H9 (cell line): ENCODE results near the gene ANKRD34A. TPM values are rescaled to one million over a fixed set of nuclear protein-coding genes. Genes with fewer than 3 reads are reported as not detected.

Experiments
- DNase-seq: peaks from one replicate; pipeline ENCODE4 v3.0.0-alpha.2; 2017
- H2AFZ ChIP-seq: one replicate; pipeline ENCODE4 v1.6.1; 2013; ENCODE audit warnings: mild to moderate bottlenecking, low read length, control low read depth, moderate library complexity
- H2AK5ac ChIP-seq: 2 replicates; pipeline ENCODE4 v1.6.1; 2013; ENCODE audit warnings: low read length, control low read depth, mixed read lengths; ENCODE audit not compliant: insufficient read length
- H2BK120ac ChIP-seq: one replicate; pipeline ENCODE4 v1.6.1; 2013; ENCODE audit warnings: low read depth, mild to moderate bottlenecking, low read length, control low read depth, inconsistent platforms; ENCODE audit not compliant: poor library complexity, severe bottlenecking
- H2BK12ac ChIP-seq: 2 replicates; pipeline ENCODE4 v1.6.1; 2013; ENCODE audit warnings: low read length, control low read depth, mixed read lengths, low read depth; ENCODE audit not compliant: insufficient read length
- H2BK15ac ChIP-seq: 2 replicates; pipeline ENCODE4 v1.6.1; 2013; ENCODE audit warnings: low read depth, low read length, control low read depth
- H2BK20ac ChIP-seq: one replicate; pipeline ENCODE4 v1.6.1; 2013; ENCODE audit warnings: low read depth, mild to moderate bottlenecking, low read length, control low read depth, inconsistent platforms; ENCODE audit not compliant: poor library complexity, severe bottlenecking
- H2BK5ac ChIP-seq: 2 replicates; pipeline ENCODE4 v1.6.1; 2013; ENCODE audit warnings: low read length, control low read depth, mixed read lengths; ENCODE audit not compliant: insufficient read length
- H3K14ac ChIP-seq: 2 replicates; pipeline ENCODE4 v1.6.1; 2013; ENCODE audit warnings: low read length, control low read depth; ENCODE audit not compliant: insufficient read depth
- H3K18ac ChIP-seq: 2 replicates; pipeline ENCODE4 v1.6.1; 2013; ENCODE audit warnings: low read depth, mild to moderate bottlenecking, mixed read lengths, low read length, control low read depth; ENCODE audit not compliant: insufficient read length
- H3K23ac ChIP-seq: 2 replicates; pipeline ENCODE4 v1.6.1; 2013; ENCODE audit warnings: low read length, control low read depth, mixed read lengths, low read depth; ENCODE audit not compliant: insufficient read length
- H3K23me2 ChIP-seq: 2 replicates; pipeline ENCODE4 v1.6.1; 2013; ENCODE audit warnings: low read depth, mild to moderate bottlenecking, mixed read lengths, low read length, control low read depth; ENCODE audit not compliant: insufficient read length, poor library complexity, severe bottlenecking
- H3K27ac ChIP-seq: 2 replicates; pipeline ENCODE4 v1.5.1; 2013; ENCODE audit warnings: low read length, control low read depth, mixed read lengths, low read depth; ENCODE audit not compliant: insufficient read length
- H3K27me3 ChIP-seq: 2 replicates; pipeline ENCODE4 v1.6.1; 2013; ENCODE audit warnings: low read length, control low read depth, inconsistent platforms; ENCODE audit not compliant: insufficient read depth
- H3K4ac ChIP-seq: 2 replicates; pipeline ENCODE4 v1.6.1; 2013; ENCODE audit warnings: low read depth, mild to moderate bottlenecking, control low read depth, inconsistent platforms, low read length, moderate library complexity
- H3K4me1 ChIP-seq: 2 replicates; pipeline ENCODE4 v1.6.1; 2013; ENCODE audit warnings: low read length, control low read depth, inconsistent platforms; ENCODE audit not compliant: insufficient read depth
- H3K4me2 ChIP-seq: 2 replicates; pipeline ENCODE4 v1.6.1; 2013; ENCODE audit warnings: low read length, control low read depth, mixed read lengths; ENCODE audit not compliant: insufficient read length, insufficient read depth
- H3K56ac ChIP-seq: 2 replicates; pipeline ENCODE4 v1.6.1; 2013; ENCODE audit warnings: low read depth, mild to moderate bottlenecking, mixed read lengths, low read length, control low read depth; ENCODE audit not compliant: insufficient read length
- H3K79me1 ChIP-seq: 2 replicates; pipeline ENCODE4 v1.6.1; 2013; ENCODE audit warnings: low read depth, mild to moderate bottlenecking, moderate library complexity, low read length, control low read depth, inconsistent platforms; ENCODE audit not compliant: insufficient read depth, poor library complexity, severe bottlenecking
- H3K79me2 ChIP-seq: 2 replicates; pipeline ENCODE4 v1.6.1; 2013; ENCODE audit warnings: low read length, control low read depth, inconsistent platforms; ENCODE audit not compliant: insufficient read depth
- H3K9ac ChIP-seq: 2 replicates; pipeline ENCODE4 v1.6.1; 2013; ENCODE audit warnings: low read length, control low read depth, mixed read lengths; ENCODE audit not compliant: insufficient read length; ENCODE audit errors: extremely low read depth
- H3K9me3 ChIP-seq: one replicate; pipeline ENCODE4 v1.6.1; 2013; ENCODE audit warnings: low read depth, low read length, inconsistent platforms; ENCODE audit not compliant: control insufficient read depth
- H3T11ph ChIP-seq: one replicate; pipeline ENCODE4 v1.6.1; 2013; ENCODE audit warnings: mild to moderate bottlenecking, low read length, control low read depth, inconsistent platforms
- H4K20me1 ChIP-seq: one replicate; pipeline ENCODE4 v1.6.1; 2013; ENCODE audit not compliant: control insufficient read depth, insufficient read length, insufficient read depth
- H4K5ac ChIP-seq: 2 replicates; pipeline ENCODE4 v1.6.1; 2013; ENCODE audit warnings: low read depth, mild to moderate bottlenecking, mixed read lengths, low read length, control low read depth; ENCODE audit not compliant: insufficient read length
- H4K8ac ChIP-seq: replicated peaks from 2 replicates; pipeline ENCODE4 v1.6.1; 2013; ENCODE audit warnings: low read length, control low read depth, mixed read lengths, low read depth; ENCODE audit not compliant: insufficient read length
- H4K91ac ChIP-seq: 2 replicates; pipeline ENCODE4 v1.6.1; 2013; ENCODE audit warnings: low read depth, mild to moderate bottlenecking, moderate library complexity, mixed read lengths, low read length, control low read depth; ENCODE audit not compliant: insufficient read length
- H3K27ac Mint-ChIP-seq, 3 experiments: 2 replicates in 2 of 3; 3 replicates in 1 of 3; pipeline ENCODE4 v1.8.0; 2020 to 2021; ENCODE audit warnings: mixed read lengths in 3 of 3, mild to moderate bottlenecking in 1 of 3, moderate library complexity in 1 of 3
- H3K27me3 Mint-ChIP-seq: 2 replicates; pipeline ENCODE4 v1.8.0; 2021; ENCODE audit warnings: low read depth, mild to moderate bottlenecking, moderate library complexity, mixed read lengths
- H3K36me3 Mint-ChIP-seq, 3 experiments: 2 replicates in 2 of 3; 3 replicates in 1 of 3; pipeline ENCODE4 v1.8.0; 2020 to 2021; ENCODE audit warnings: low read depth in 3 of 3, mixed read lengths in 3 of 3; ENCODE audit not compliant: insufficient read depth in 1 of 3
- H3K4me1 Mint-ChIP-seq, 2 experiments: 2 replicates each; pipeline ENCODE4 v1.8.0; 2020; ENCODE audit warnings: mixed read lengths in 2 of 2
- H3K4me3 Mint-ChIP-seq, 2 experiments: 2 replicates in 1 of 2; 3 replicates in 1 of 2; pipeline ENCODE4 v1.8.0; 2020 to 2021; ENCODE audit warnings: mild to moderate bottlenecking in 2 of 2, mixed read lengths in 2 of 2, moderate library complexity in 1 of 2
- H3K9me3 Mint-ChIP-seq, 2 experiments: 2 replicates in 1 of 2; 3 replicates in 1 of 2; pipeline ENCODE4 v1.8.0; 2020; ENCODE audit warnings: mild to moderate bottlenecking in 2 of 2, mixed read lengths in 2 of 2, moderate library complexity in 1 of 2
- CTCF ChIP-seq: fragments of 200-600 bp; sonication (generic); conservative IDR thresholded peaks from 3 replicates; pipeline ENCODE4 v1.8.0; 2021; ENCODE audit warnings: antibody characterized with exemption, mild to moderate bottlenecking
- WGBS: extraction: QIAGEN DNeasy Blood & Tissue Kit; methylation state at CpG from one replicate; pipeline ENCODE4 v1.1.7; 2013; ENCODE audit warnings: missing lambda C conversion rate, low lambda C conversion rate, mixed read lengths; ENCODE audit not compliant: insufficient read length; ENCODE audit errors: extremely low coverage; 5-methylcytosine and 5-hydroxymethylcytosine counted together
- total RNA-seq: library from RNA; stranded (reverse); gene quantifications from 2 replicates; pipeline ENCODE4 v1.2.1, GENCODE V29; 2021

Gene ANKRD34A
- total RNA-seq, 1 experiment from 2014 or later: 0.39 TPM

DNA sequence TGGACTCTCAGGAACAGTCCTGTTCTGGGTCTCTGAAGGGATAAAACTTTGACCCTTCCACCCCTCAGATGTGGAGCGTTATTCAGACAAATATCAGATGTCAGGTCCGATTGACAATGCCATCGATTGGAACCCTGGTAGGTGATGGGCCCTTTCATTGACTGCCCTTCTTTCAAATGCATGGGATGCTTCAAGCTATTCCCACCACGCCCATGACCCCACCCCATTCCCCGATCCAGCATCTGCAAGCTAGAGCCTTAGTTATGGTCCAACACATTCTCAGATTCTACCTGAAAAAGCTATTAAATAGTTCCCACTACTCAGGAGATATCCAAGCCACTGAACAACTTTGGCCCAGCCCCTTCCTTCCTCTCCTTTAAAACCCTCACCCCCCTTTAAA, 12.6 kb upstream of the ANKRD34A start:
- Histone ChIP-seq H2BK120ac (no peak overlapping the region), H3K23ac (no peak overlapping the region), H4K5ac (no peak overlapping the region), H3K18ac (no peak overlapping the region), H2BK12ac (no peak overlapping the region), H4K20me1 (no peaks in the 10 kb centered on the region), H3K27ac (no peak overlapping the region), H3K14ac (no peak overlapping the region), H3K4me1 (peaks cover 7% of the 10 kb centered on the region), H3K56ac (no peak overlapping the region), H3K79me1 (no peaks in the 10 kb centered on the region), H2BK20ac (no peak overlapping the region), H2AFZ (no peak overlapping the region), H4K91ac (no peak overlapping the region), H3K23me2 (no peaks in the 10 kb centered on the region), H3K4me2 (no peak overlapping the region), H3K9ac (no peak overlapping the region), H2AK5ac (no peak overlapping the region), H2BK15ac (no peak overlapping the region), H3K27me3 (no peaks in the 10 kb centered on the region), H3K4ac (no peak overlapping the region), H4K8ac (no peak overlapping the region), H3K9me3 (no peaks in the 10 kb centered on the region), H2BK5ac (no peak overlapping the region), H3T11ph (no peak overlapping the region), H3K79me2 (no peaks in the 10 kb centered on the region)
- Mint-ChIP-seq H3K4me3 (peak overlapping the region; percentile 25 to 43; a peak in 2 of 5 replicates), H3K27ac (0 out of 7 replicates have a peak overlapping the region, but pooled peaks of 1 of the 3 experiments have one; percentile 31), H3K36me3 (no peaks in the 10 kb centered on the region), H3K9me3 (no peaks in the 10 kb centered on the region), H3K27me3 (peaks cover 1% of the 10 kb centered on the region; the same call in 1 of the 2 replicates), H3K4me1 (peaks cover 2 to 12% of the 10 kb centered on the region in 2 experiments)
- TF ChIP-seq CTCF: no peak
- DNase-seq: no peak
- no CpG with 5 or more reads among the region's 5 CpGs for WGBS
